Adrenal gland (tissue), 12 donors: ENCODE data around the gene PDX1. TPM values are rescaled to one million over a fixed set of nuclear protein-coding genes. Genes with fewer than 3 reads are reported as not detected.

Experiments used
- DNase-seq, 7 donors: peaks; one replicate each; pipeline ENCODE4 v3.0.0-alpha.2; 2019 to 2020
- H3K27ac ChIP-seq, 5 donors: fragments of 200-600 bp; sonication (generic) in 4 of 5; 1 replicate in 3 of 5; 2 replicates in 2 of 5; pipeline versions ENCODE4 v1.5.1 to v1.8.0; 2016 to 2020; ENCODE audit warnings: mild to moderate bottlenecking in 1 of 5
- H3K27me3 ChIP-seq: fragments of 200-600 bp; 2 replicates; pipeline ENCODE4 v1.8.0; 2021
- H3K36me3 ChIP-seq, 2 donors: fragments of 200-600 bp; replicated peaks in 1 of 2; 1 replicate in 1 of 2; 2 replicates in 1 of 2; pipeline versions ENCODE4 v1.5.1 to v1.8.0; 2018 to 2022
- H3K4me1 ChIP-seq, 2 donors: fragments of 200-600 bp; replicated peaks in 1 of 2; 1 replicate in 1 of 2; 2 replicates in 1 of 2; pipeline versions ENCODE4 v1.5.1 to v1.8.0; 2018 to 2021
- H3K4me3 ChIP-seq, 4 donors: fragments of 200-600 bp; sonication (generic) in 3 of 4; one replicate each; pipeline ENCODE4 v1.5.1; 2016 to 2018
- H3K9me3 ChIP-seq, 3 donors: fragments of 200-600 bp; sonication (generic) in 1 of 3; replicated peaks in 1 of 3; 1 replicate in 2 of 3; 2 replicates in 1 of 3; pipeline versions ENCODE4 v1.5.1 to v1.8.0; 2016 to 2021
- POLR2A ChIP-seq, 2 donors: fragments of 450-650 bp; IDR thresholded peaks; one replicate each; pipeline ENCODE4 v1.6.1; 2017; ENCODE audit warnings: antibody characterized with exemption in 2 of 2, mild to moderate bottlenecking in 2 of 2, moderate library complexity in 1 of 2
- WGBS, 4 donors: extraction: QIAGEN DNeasy Blood & Tissue Kit in 2 of 4; methylation state at CpG; one replicate each; pipeline versions ENCODE4 v1.1.5 to v1.1.7; 2013 to 2017; 5-methylcytosine and 5-hydroxymethylcytosine counted together
- intact Hi-C, 2 donors: fragments of 100-400 bp; cut with DNase I; formaldehyde crosslinking; loops; one replicate each; pipeline versions ENCODE4 v1.14.1 to v1.15.0; 2022 to 2023
- polyA plus RNA-seq, 3 donors: library from polyadenylated mRNA; stranded (reverse); fragments of 200-250 nt in 2 of 3; fragments of 350-450 nt in 1 of 3; fragmentation: Illumina TruSeq in 1 of 3; extraction: RNeasy Lipid Tissue Mini Kit (QIAGEN cat#74804) in 1 of 3; gene quantifications; one replicate each; pipeline ENCODE4 v1.2.3, GENCODE V29; 2013 to 2014
- total RNA-seq, 9 donors: library from RNA; depleted of rRNA in 4 of 9; stranded (reverse); fragments of >200 nt in 4 of 9; fragments of 120-200 nt in 1 of 9; fragmentation: NEBNext Ultra II Directional in 1 of 9; extraction: Animal tissue kit (Norgen Biotek cat#: 25700) in 1 of 9; gene quantifications; one replicate each; pipeline versions ENCODE4 v1.1.0 to v1.2.4, GENCODE V29; 2013 to 2023
- TF ChIP-seq, protein P1 (sequence below), 6 experiments: fragments of 450-650 bp in 4 of 6; fragments of 200-600 bp in 2 of 6; sonication (generic) in 1 of 6; IDR thresholded peaks; 1 replicate in 5 of 6; 2 replicates in 1 of 6; pipeline versions ENCODE4 v1.5.1 to v1.8.0; 2016 to 2021; ENCODE audit warnings: antibody characterized with exemption in 6 of 6, mild to moderate bottlenecking in 2 of 6, moderate library complexity in 1 of 6
- donor health status: healthy with polysubstance abuse.
- donor health status: Bipolar disorder and iron deficiency.
- donor health status: DM: yes; HTN: yes; CAD: no.
- donor health status: DM: no; HTN: no; CAD: no.
- donor health status: DM: no; HTN: no; CAD: no.
- donor health status: DM: yes; HTN: yes; CAD: no.

PDX1 gene
- total and polyA plus RNA-seq, 12 donors = not detected

DNA sequence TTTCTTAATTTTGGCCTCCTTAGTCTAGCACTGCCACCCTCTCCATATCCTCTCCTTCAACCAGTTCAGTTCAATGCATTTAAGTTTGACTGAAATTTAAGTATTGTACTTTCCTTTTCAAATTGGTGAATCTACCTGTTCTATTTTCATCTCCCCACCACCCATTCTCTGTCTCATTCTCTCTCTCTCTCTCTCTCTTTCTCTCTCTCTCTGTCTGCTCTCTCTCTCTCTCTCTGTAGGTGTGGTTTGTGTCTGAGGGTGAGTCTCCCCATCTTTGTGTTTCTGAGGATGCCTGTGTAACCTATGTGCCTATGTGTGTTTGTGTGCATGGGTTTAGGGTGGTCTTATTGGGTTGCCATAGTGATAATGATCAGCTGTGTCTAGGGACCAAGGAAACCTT lies 10.1 kb downstream of the PDX1 start:
- Histone ChIP-seq H3K4me3 (no peak overlapping the region), H3K27ac (no peak overlapping the region), H3K9me3 (no peaks in the 10 kb centered on the region), H3K4me1 (no peaks in the 10 kb centered on the region), H3K36me3 (no peaks in the 10 kb centered on the region), H3K27me3 (peaks cover 50% of the 10 kb centered on the region)
- DNase-seq = no peak
- TF ChIP-seq, protein P1, sequence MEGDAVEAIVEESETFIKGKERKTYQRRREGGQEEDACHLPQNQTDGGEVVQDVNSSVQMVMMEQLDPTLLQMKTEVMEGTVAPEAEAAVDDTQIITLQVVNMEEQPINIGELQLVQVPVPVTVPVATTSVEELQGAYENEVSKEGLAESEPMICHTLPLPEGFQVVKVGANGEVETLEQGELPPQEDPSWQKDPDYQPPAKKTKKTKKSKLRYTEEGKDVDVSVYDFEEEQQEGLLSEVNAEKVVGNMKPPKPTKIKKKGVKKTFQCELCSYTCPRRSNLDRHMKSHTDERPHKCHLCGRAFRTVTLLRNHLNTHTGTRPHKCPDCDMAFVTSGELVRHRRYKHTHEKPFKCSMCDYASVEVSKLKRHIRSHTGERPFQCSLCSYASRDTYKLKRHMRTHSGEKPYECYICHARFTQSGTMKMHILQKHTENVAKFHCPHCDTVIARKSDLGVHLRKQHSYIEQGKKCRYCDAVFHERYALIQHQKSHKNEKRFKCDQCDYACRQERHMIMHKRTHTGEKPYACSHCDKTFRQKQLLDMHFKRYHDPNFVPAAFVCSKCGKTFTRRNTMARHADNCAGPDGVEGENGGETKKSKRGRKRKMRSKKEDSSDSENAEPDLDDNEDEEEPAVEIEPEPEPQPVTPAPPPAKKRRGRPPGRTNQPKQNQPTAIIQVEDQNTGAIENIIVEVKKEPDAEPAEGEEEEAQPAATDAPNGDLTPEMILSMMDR (IDR thresholded peaks at IDR 0.05) = no peak
- intact Hi-C loops = no loop called here

DNA sequence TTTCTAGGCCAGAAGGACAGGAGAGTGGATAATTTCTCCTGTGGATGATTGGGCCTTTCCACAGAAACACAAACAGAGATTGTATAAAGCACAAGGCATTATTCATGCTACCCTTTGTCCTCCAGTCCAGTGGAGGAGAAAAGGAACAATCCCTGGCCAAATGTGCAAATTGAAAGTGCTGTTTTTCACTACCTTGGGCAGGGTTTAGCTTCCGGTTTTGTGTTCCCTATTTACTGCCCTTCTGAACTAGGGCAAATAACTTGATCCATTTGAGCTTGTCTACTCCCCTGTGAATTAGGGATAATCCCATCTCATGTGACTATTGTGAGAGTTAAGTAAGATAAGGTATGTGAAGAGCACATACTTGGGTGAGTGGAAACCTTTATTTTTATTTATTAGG lies 13.3 kb downstream of the PDX1 start:
- H3K27me3 ChIP-seq = peaks cover 20% of the 10 kb centered on the region
- no peak overlapping the region for H3K4me3 ChIP-seq
- no peaks in the 10 kb centered on the region for H3K36me3 ChIP-seq
- no peaks in the 10 kb centered on the region for H3K9me3 ChIP-seq
- H3K4me1 ChIP-seq = no peaks in the 10 kb centered on the region
- WGBS, 4 donors = 38 to 72% (median 65%) methylated on average over 1 of the region's 1 CpG
- DNase-seq = no peak
- H3K27ac ChIP-seq = no peak overlapping the region
- intact Hi-C loops = no loop called here
- TF ChIP-seq, protein P1 (IDR thresholded peaks at IDR 0.05) = no peak
- TF ChIP-seq POLR2A (IDR thresholded peaks at IDR 0.05) = no peak

DNA sequence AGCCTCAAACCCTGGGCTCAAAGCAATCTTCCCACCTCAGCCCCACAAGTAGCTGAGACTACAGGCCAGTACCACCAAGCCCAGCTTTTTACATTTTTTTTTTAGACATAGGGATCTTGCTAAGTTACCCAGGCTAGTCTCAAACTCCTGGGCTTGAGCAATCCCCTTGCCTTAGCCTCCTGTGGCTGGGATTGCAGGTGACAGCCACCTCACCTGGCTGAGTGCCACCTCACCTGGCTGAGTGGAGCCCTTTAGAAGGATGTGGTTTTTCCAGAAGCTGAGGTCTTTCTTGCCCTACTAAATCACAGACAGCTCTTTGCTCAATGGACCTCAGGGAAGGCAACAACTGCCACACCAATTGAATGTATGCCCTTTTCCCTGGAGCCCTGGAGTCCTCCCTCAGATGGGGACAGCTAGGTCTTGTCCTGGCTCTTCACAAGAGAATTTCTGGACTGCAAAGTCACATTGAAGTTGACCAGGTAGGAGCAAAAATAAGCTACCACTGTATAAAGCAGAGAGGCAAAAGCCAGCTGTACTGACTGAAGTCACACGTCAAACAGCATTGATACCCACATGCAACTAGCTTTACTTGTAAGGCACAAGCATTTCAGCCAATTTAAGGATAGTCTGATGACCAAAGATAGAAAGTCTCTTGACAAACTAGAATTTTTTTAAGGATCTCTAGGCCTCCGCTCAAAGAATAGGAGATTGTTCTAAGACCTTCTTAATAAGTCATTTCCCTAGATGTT lies 14.0 kb downstream of the PDX1 start:
- no peaks in the 10 kb centered on the region for H3K9me3 ChIP-seq
- H3K36me3 ChIP-seq = no peaks in the 10 kb centered on the region
- H3K27me3 ChIP-seq = peaks cover 14% of the 10 kb centered on the region
- no peak overlapping the region for H3K4me3 ChIP-seq
- WGBS, 4 donors = 67 to 81% (median 76%) methylated on average over 2 of the region's 2 CpGs
- H3K27ac ChIP-seq = no peak overlapping the region
- intact Hi-C loops = no loop called here
- no peaks in the 10 kb centered on the region for H3K4me1 ChIP-seq
- no peak for TF ChIP-seq POLR2A (IDR thresholded peaks at IDR 0.05)
- TF ChIP-seq, protein P1 (IDR thresholded peaks at IDR 0.05) = no peak
- no peak for DNase-seq

DNA sequence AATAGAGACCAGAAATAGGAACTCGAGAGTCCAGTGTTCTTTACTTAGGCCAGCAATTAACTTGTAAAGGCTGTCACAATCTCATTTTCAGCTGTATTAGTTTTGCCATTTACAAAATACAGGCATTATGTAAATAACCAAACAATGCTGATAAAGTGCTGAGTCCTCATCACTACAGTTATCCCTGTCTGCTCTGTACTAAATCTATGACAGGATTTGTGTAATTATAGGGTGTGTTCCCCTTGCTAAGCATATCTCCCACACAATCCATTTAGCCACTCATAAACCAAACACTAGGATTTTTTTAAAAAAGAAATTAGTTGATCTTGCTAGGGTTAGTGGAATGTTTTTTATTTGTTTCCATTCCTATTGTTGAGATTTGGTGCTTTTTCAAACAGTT lies 23.2 kb downstream of the PDX1 start:
- Histone ChIP-seq H3K4me1 (no peaks in the 10 kb centered on the region), H3K36me3 (no peaks in the 10 kb centered on the region), H3K4me3 (no peak overlapping the region), H3K9me3 (no peaks in the 10 kb centered on the region), H3K27me3 (peaks cover 6% of the 10 kb centered on the region), H3K27ac (no peak overlapping the region)
- WGBS, 4 donors = 65 to 83% (median 78%) methylated on average over 1 of the region's 1 CpG
- TF ChIP-seq POLR2A (IDR thresholded peaks at IDR 0.05) = no peak
- TF ChIP-seq, protein P1 (IDR thresholded peaks at IDR 0.05) = no peak
- DNase-seq = no peak
- intact Hi-C loops = no loop called here
